DLD1 (cell line): ENCODE results near the gene ODAD3.
"Not testable (repeated sequence)": the region's sequence is repeated elsewhere in the genome, so short reads cannot be mapped to it uniquely, and the experiment has no call there.

Experiments
- in situ Hi-C: cut with HindIII; loops from 2 replicates; pipeline ENCODE4 v1.10.0; 2017; ENCODE audit warnings: low sequenced_read_pairs

Gene ODAD3

GRCh38 chr19:11435057-11435832 lies at the start of gene ODAD3, which contains the start of gene PRKCSH:
TSS of gene ODAD3 (minus strand) at chr19:11435121. CDS start at chr19:11435016, 105 bp downstream.
TSS of gene PRKCSH (plus strand) at chr19:11435635. CDS start at chr19:11436118, 483 bp downstream.
- in situ Hi-C loops = no loop called here

- in situ Hi-C loops = no loop called here
Measured at GRCh38 chr19:11483366-11484111, 48.6 kb upstream of the ODAD3 start.

GRCh38 chr19:11482384-11483050 lies 47.6 kb upstream of the ODAD3 start:
- in situ Hi-C loops = no loop called here

- in situ Hi-C loops = no loop called here
Measured at GRCh38 chr19:11481534-11482383, 46.8 kb upstream of the ODAD3 start.

GRCh38 chr19:11480715-11481533 lies 46.0 kb upstream of the ODAD3 start, which contains the start of gene ELAVL3:
TSS of gene ELAVL3 (minus strand) at chr19:11481046. CDS start at chr19:11480608, 438 bp downstream.
- in situ Hi-C loops = no loop called here

GRCh38 chr19:11479898-11480714 lies 45.2 kb upstream of the ODAD3 start:
- in situ Hi-C loops = no loop called here

- in situ Hi-C loops = no loop called here
Measured at GRCh38 chr19:11479090-11479897, 44.4 kb upstream of the ODAD3 start.

GRCh38 chr19:11478167-11479089 lies 43.5 kb upstream of the ODAD3 start:
- in situ Hi-C loops = no loop called here

GRCh38 chr19:11475861-11476260 lies 40.9 kb upstream of the ODAD3 start:
- in situ Hi-C loops = no loop called here

- in situ Hi-C loops = not testable (repeated sequence)
Measured at GRCh38 chr19:11475343-11475742, 40.4 kb upstream of the ODAD3 start.

GRCh38 chr19:11473725-11474124 lies 38.8 kb upstream of the ODAD3 start:
- in situ Hi-C loops = no loop called here

GRCh38 chr19:11468266-11468845 lies 33.4 kb upstream of the ODAD3 start:
- in situ Hi-C loops = not testable (repeated sequence)

GRCh38 chr19:11465600-11465999 lies 30.7 kb upstream of the ODAD3 start:
- in situ Hi-C loops = no loop called here

- in situ Hi-C loops = no loop called here
Measured at GRCh38 chr19:11464333-11465265, 29.7 kb upstream of the ODAD3 start.

- in situ Hi-C loops = no loop called here
Measured at GRCh38 chr19:11463391-11463790, 28.5 kb upstream of the ODAD3 start.
